ENCODE data around the gene HCST. TPM values are rescaled to one million over a fixed set of nuclear protein-coding genes. Genes with fewer than 3 reads are reported as not detected.

HCST gene
- total RNA-seq, 1 donor from 2014 or later, result 2.3 TPM

DNA sequence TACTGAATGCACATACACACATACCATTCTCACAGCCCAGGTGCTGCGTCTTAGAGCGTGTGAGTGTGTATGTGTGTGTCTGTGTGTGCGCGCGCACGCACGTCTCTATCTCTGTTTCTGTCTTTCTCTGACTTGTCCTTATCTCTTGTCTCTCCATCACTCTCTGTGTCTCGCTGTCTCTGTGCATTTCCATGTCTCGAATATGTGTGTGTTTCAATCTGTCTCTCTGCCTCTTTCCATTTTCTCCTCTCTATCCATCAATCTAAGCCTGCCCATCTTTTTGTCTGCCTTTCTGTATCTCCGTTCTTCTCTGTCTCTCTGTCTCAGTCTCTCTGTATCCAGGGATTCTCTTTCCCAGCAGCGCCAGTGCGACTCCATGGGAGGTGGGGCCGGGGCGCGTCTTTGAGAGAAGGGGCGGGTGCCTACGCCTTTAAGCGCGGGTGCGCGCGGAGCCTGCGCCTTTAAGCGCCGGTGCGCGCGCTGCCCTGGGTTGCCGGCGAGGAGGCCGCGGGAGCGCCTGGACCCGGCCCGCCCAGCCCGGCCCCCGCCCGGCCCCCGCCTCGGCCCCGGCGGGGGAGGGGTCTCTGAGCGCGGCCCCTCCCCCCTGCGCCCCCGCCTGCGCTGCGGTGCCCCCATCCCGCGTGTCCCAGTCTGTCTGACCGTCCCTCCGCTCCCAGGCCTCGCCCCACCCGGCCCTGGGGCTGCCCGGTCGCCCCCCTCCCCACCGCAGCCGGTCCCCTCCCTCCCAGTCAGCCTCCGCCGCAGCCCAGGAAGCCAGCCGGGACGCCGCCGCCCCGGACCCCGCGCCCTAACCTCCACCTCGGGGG, 33.8 kb downstream of the HCST start, which contains the start of gene LRFN3:
Gene LRFN3, plus strand, starts transcription at position 464 of the 827 bp plus-strand sequence. CDS start 3,052 bp downstream, outside the sequence.
- H3K9me3 ChIP-seq (replicated peaks), result no peaks in the 10 kb centered on the region
- H3K27me3 ChIP-seq (ENCODE audit: low read depth), result no peaks in the 10 kb centered on the region
- peaks cover 22% of the 10 kb centered on the region for H3K36me3 ChIP-seq
- peak within 1 kb of the TSS; percentile 71 for H3K4me3 ChIP-seq
- H3K27ac ChIP-seq (replicated peaks), result peak within 1 kb of the TSS; percentile 76
- TF ChIP-seq, protein P1, sequence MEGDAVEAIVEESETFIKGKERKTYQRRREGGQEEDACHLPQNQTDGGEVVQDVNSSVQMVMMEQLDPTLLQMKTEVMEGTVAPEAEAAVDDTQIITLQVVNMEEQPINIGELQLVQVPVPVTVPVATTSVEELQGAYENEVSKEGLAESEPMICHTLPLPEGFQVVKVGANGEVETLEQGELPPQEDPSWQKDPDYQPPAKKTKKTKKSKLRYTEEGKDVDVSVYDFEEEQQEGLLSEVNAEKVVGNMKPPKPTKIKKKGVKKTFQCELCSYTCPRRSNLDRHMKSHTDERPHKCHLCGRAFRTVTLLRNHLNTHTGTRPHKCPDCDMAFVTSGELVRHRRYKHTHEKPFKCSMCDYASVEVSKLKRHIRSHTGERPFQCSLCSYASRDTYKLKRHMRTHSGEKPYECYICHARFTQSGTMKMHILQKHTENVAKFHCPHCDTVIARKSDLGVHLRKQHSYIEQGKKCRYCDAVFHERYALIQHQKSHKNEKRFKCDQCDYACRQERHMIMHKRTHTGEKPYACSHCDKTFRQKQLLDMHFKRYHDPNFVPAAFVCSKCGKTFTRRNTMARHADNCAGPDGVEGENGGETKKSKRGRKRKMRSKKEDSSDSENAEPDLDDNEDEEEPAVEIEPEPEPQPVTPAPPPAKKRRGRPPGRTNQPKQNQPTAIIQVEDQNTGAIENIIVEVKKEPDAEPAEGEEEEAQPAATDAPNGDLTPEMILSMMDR (IDR thresholded peaks at IDR 0.05; ENCODE audit: borderline replicate concordance), result no peak
- peak; percentile 78 for DNase-seq
- intact Hi-C loops (cut with micrococcal nuclease), result loop anchor here (10.0 kb wide), 1 partner anchor 51 kb away; no protein-coding TSS in a partner anchor
- H3K4me1 ChIP-seq, result peaks cover 35% of the 10 kb centered on the region

DNA sequence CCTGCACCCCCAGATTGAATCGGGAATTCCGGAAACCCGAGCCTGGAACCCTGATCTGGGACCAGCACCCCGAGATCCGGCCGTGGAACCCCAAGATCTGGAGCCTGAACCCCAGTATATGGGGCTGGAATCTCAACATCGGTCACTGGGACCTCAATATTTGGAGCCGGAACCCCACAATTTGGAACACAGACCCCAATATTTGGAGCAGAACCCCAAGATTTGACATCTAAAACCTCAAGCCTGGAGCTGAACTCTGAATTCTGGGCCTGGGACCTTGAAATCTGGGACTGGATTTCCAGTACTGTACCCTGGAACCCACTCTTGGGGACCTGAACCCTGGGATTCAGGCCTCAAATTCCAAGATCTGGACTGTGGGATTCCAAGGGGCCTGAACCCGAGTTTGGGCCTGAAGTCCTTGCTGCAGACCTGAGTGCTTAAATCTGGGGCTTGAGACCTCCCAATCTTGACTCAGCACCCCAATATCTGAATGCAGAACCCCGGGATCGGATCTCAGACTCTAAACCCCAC, 34.5 kb downstream of the HCST start:
- TF ChIP-seq, protein P1 (IDR thresholded peaks at IDR 0.05; ENCODE audit: borderline replicate concordance), result no peak
- intact Hi-C loops (cut with micrococcal nuclease), result loop anchor here (10.0 kb wide), 1 partner anchor 52 kb away; no protein-coding TSS in a partner anchor
- DNase-seq, result no peak

DNA sequence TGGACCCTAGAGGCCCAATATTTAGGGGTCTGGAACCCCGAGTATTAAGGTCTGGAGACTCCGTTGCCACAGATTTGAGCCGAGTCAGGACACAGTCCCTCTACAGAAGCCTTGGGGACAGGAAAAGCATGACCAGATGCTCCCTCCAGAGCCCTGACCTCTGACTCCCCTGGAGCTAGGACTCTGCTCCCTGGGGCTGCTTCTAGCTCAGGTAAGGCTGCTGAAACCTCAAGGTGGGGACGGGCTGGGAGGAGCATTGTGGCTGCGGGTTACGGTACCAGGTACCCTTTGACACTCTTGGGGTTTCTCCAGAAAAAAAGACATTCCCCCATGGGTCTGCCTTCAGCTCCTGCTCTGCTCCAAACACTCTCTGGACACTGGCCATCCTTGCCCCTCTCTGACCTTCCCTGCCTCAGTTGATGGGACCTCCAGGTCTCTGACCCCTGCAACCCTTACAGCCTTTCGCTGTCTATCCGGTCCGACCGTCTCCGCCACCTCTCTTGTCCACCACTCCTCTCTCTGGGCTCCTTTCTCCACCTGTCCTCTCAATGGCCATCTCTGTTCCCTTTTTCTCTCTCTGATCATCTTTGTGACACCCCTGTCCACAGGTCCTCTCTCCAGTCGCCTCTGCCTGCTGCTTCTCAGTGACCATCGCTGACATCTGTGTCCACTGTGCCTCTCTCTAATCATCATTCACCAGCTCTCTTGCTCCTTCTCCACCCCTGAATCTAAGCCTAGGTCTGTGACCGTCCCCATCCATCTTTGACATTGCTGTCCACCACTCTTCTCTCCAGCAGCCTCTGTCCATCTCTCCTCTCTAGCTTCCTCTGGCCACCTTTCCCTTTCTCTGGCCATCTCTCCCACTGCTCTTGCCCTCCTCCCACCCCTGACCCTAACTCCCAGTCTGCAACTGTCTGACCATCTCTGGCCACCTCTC, 35.3 kb downstream of the HCST start:
- TF ChIP-seq, protein P1 (IDR thresholded peaks at IDR 0.05; ENCODE audit: borderline replicate concordance), result no peak
- intact Hi-C loops (cut with micrococcal nuclease), result loop anchor here (10.0 kb wide), 1 partner anchor 53 kb away; no protein-coding TSS in a partner anchor
- peak overlapping the region; percentile 76 for H3K27ac ChIP-seq (replicated peaks)
- peak overlapping the region; percentile 71 for H3K4me3 ChIP-seq
- peaks cover 32% of the 10 kb centered on the region for H3K36me3 ChIP-seq
- no peaks in the 10 kb centered on the region for H3K9me3 ChIP-seq (replicated peaks)
- peaks cover 30% of the 10 kb centered on the region for H3K4me1 ChIP-seq
- DNase-seq, result no peak
- H3K27me3 ChIP-seq (ENCODE audit: low read depth), result no peaks in the 10 kb centered on the region

More for the DNA sequence above, 34.5 kb downstream of the HCST start:
- Histone ChIP-seq H3K27ac (replicated peaks) (peak overlapping the region; percentile 76), H3K36me3 (peaks cover 27% of the 10 kb centered on the region), H3K27me3 (ENCODE audit: low read depth) (no peaks in the 10 kb centered on the region), H3K4me3 (peak overlapping the region; percentile 71), H3K9me3 (replicated peaks) (no peaks in the 10 kb centered on the region), H3K4me1 (peaks cover 32% of the 10 kb centered on the region)

DNA sequence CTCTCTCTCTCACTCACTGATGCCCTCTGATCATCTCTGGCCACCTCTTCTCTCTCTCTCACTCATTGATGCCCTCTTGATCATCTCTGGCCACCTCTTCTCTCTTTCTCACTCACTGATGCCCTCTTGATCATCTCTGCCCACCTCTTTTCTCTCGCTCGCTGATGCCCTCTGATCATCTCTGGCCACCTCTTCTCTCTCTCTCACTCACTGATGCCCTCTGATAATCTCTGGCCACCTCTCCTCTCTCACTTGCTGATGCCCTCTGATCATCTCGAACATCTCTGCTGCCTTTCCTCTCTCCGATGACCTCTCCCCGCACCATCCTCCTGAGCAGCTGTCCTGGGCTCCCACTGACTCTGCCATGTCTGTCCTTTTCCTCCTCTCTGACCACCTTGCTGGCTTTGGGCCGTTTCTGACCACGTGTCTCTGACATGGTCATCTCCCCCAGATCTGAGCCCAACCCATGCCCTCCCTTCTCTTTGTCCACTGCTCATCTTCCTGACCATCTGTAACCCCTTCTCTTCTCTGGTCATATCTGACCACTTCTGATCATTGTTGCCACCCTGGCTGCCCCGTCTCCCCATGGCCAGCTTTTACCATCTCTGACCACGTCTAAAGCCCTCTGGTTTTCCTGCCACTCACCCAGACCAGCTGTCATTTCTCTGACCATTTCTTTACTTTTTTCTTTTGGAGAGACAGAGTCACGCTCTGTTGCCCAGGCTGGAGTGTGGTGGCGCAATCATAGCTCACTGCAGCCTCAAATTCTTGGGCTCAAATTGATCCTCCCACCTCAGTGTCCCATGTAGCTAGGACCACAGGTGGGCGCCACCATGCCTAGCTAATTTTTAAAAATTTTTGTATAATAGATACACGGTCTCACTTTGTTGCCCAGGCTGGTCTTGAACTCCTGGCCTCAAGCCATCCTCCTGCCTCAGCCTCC, 36.2 kb downstream of the HCST start:
- peak overlapping the region; percentile 71 for H3K4me3 ChIP-seq

More for the DNA sequence above, 36.2 kb downstream of the HCST start:
- Histone ChIP-seq H3K36me3 (peaks cover 32% of the 10 kb centered on the region), H3K27me3 (ENCODE audit: low read depth) (no peaks in the 10 kb centered on the region), H3K9me3 (replicated peaks) (no peaks in the 10 kb centered on the region), H3K4me1 (peaks cover 30% of the 10 kb centered on the region), H3K27ac (replicated peaks) (no peak overlapping the region)
- intact Hi-C loops (cut with micrococcal nuclease), result loop anchor here (10.0 kb wide), 1 partner anchor 54 kb away; no protein-coding TSS in a partner anchor
- TF ChIP-seq, protein P1 (IDR thresholded peaks at IDR 0.05; ENCODE audit: borderline replicate concordance), result no peak
- no peak for DNase-seq
